SK-N-SH treated with all-trans-retinoic acid at 6 μM for 48 hours (cell line): ENCODE data around the gene DUSP16.

Source experiments
- ATAC-seq: fragments of 200-7000 bp; cut with Tn5 transposase; 3 replicates; pipeline ENCODE4 v1.9.1; 2020; ENCODE audit warnings: mild to moderate bottlenecking, moderate library complexity
- BACH2 ChIP-seq: fragments of 250-450 bp; sonication (Bioruptor Pico); IDR thresholded peaks from 2 replicates; pipeline ENCODE4 v1.9.0; 2021; ENCODE audit warnings: mild to moderate bottlenecking, borderline replicate concordance
- CSDC2 ChIP-seq: fragments of 250-450 bp; sonication (Bioruptor Pico); IDR thresholded peaks from 2 replicates; pipeline ENCODE4 v1.5.0; 2020; ENCODE audit warnings: mild to moderate bottlenecking, moderate library complexity
- CSRNP3 ChIP-seq: fragments of 250-450 bp; sonication (Bioruptor Pico); IDR thresholded peaks from 2 replicates; pipeline ENCODE4 v1.5.1; 2021; ENCODE audit warnings: mild to moderate bottlenecking, moderate library complexity
- ESRRG ChIP-seq: fragments of 250-450 bp; sonication (Bioruptor Pico); IDR thresholded peaks from 2 replicates; pipeline ENCODE4 v1.6.1; 2021; ENCODE audit warnings: mild to moderate bottlenecking
- GLIS3 ChIP-seq: fragments of 250-450 bp; sonication (Bioruptor Pico); IDR thresholded peaks from 2 replicates; pipeline ENCODE4 v1.5.0; 2020; ENCODE audit warnings: mild to moderate bottlenecking, moderate library complexity
- ISL1 ChIP-seq: fragments of 250-450 bp; sonication (Bioruptor Pico); IDR thresholded peaks from 2 replicates; pipeline ENCODE4 v2.1.2; 2022; ENCODE audit warnings: mild to moderate bottlenecking, moderate library complexity
- OSR1 ChIP-seq: fragments of 250-450 bp; sonication (Bioruptor Pico); IDR thresholded peaks from 2 replicates; pipeline ENCODE4 v1.8.0; 2022; ENCODE audit warnings: moderate library complexity, mild to moderate bottlenecking, inconsistent platforms
- PATZ1 ChIP-seq: fragments of 250-450 bp; sonication (Bioruptor Pico); IDR thresholded peaks from 2 replicates; pipeline ENCODE4 v1.8.0; 2020; ENCODE audit warnings: mild to moderate bottlenecking, moderate library complexity, borderline replicate concordance
- POU6F1 ChIP-seq: fragments of 250-450 bp; sonication (Bioruptor Pico); IDR thresholded peaks from 2 replicates; pipeline ENCODE4 v1.8.0; 2021; ENCODE audit warnings: low read depth, mild to moderate bottlenecking, moderate library complexity, borderline replicate concordance
- RARB ChIP-seq: fragments of 250-450 bp; sonication (Bioruptor Pico); IDR thresholded peaks from 2 replicates; pipeline ENCODE4 v1.8.0; 2021; ENCODE audit warnings: mild to moderate bottlenecking, moderate library complexity
- SNAI2 ChIP-seq: fragments of 250-450 bp; sonication (Bioruptor Pico); IDR thresholded peaks from 2 replicates; pipeline ENCODE4 v1.5.0; 2020; ENCODE audit warnings: mild to moderate bottlenecking, moderate library complexity
- TCF4 ChIP-seq: fragments of 250-450 bp; sonication (Bioruptor Pico); IDR thresholded peaks from 2 replicates; pipeline ENCODE4 v1.8.0; 2021; ENCODE audit warnings: mild to moderate bottlenecking, moderate library complexity, borderline replicate concordance
- TOX ChIP-seq: fragments of 250-450 bp; sonication (Bioruptor Pico); IDR thresholded peaks from 2 replicates; pipeline ENCODE4 v1.8.0; 2021; ENCODE audit warnings: mild to moderate bottlenecking, moderate library complexity, borderline replicate concordance
- TSHZ2 ChIP-seq: fragments of 250-450 bp; sonication (Bioruptor Pico); IDR thresholded peaks from 2 replicates; pipeline ENCODE4 v1.5.0; 2020; ENCODE audit warnings: mild to moderate bottlenecking, moderate library complexity
- ZC3H10 ChIP-seq: fragments of 250-450 bp; sonication (Bioruptor Pico); IDR thresholded peaks from 2 replicates; pipeline ENCODE4 v1.5.1; 2021; ENCODE audit warnings: mild to moderate bottlenecking, moderate library complexity
- ZFP3 ChIP-seq: fragments of 250-450 bp; sonication (Bioruptor Pico); IDR thresholded peaks from 2 replicates; pipeline ENCODE4 v1.5.0; 2020; ENCODE audit warnings: mild to moderate bottlenecking, moderate library complexity
- ZFP30 ChIP-seq: fragments of 450-650 bp; formaldehyde crosslinking; IDR thresholded peaks from 2 replicates; pipeline ENCODE4 v1.5.0; 2022; ENCODE audit warnings: mild to moderate bottlenecking, moderate library complexity
- ZNF565 ChIP-seq: fragments of 450-650 bp; formaldehyde crosslinking; conservative IDR thresholded peaks from 2 replicates; pipeline ENCODE4 v1.5.0; 2020; ENCODE audit warnings: low read depth, mild to moderate bottlenecking, moderate library complexity
- ZNF8 ChIP-seq: fragments of 450-650 bp; formaldehyde crosslinking; IDR thresholded peaks from 2 replicates; pipeline ENCODE4 v1.5.0; 2020; ENCODE audit warnings: mild to moderate bottlenecking, moderate library complexity

Gene DUSP16

GRCh38 chr12:12553208-12553785 is 9.4 kb downstream of the DUSP16 start (continued):
- TF ChIP-seq POU6F1 (CRISPR knock-in tag) (no peak), CSRNP3 (CRISPR knock-in tag) (no peak), BACH2 (no peak)

GRCh38 chr12:12551115-12551514 is 11.5 kb downstream of the DUSP16 start:
- TF ChIP-seq ZNF565 (CRISPR knock-in tag) (no peak), ZNF8 (CRISPR knock-in tag) (no peak), ZC3H10 (CRISPR knock-in tag) (no peak), ESRRG (CRISPR knock-in tag) (no peak), POU6F1 (CRISPR knock-in tag) (no peak), CSRNP3 (CRISPR knock-in tag) (no peak), TCF4 (CRISPR knock-in tag) (no peak), PATZ1 (no peak), TSHZ2 (CRISPR knock-in tag) (no peak), TOX (CRISPR knock-in tag) (no peak)
- no peak for ATAC-seq

- no peak for ATAC-seq
Measured at GRCh38 chr12:12550277-12550676, 12.4 kb downstream of the DUSP16 start.

More at GRCh38 chr12:12550277-12550676, 12.4 kb downstream of the DUSP16 start:
- TF ChIP-seq BACH2 (no peak), PATZ1 (no peak), POU6F1 (CRISPR knock-in tag) (no peak), RARB (no peak), CSDC2 (CRISPR knock-in tag) (no peak), ISL1 (CRISPR knock-in tag) (no peak), SNAI2 (CRISPR knock-in tag) (no peak), ESRRG (CRISPR knock-in tag) (no peak), ZNF8 (CRISPR knock-in tag) (no peak), ZNF565 (CRISPR knock-in tag) (no peak), ZFP3 (CRISPR knock-in tag) (no peak), GLIS3 (CRISPR knock-in tag) (no peak), ZFP30 (no peak), OSR1 (no peak), TOX (CRISPR knock-in tag) (no peak)
